ENCODE results near the gene CREG2.
"Not testable (repeated sequence)": the region's sequence is repeated elsewhere in the genome, so short reads cannot be mapped to it uniquely, and the experiment has no call there.

Gene CREG2

GRCh38 chr2:101369100-101369499, 18.2 kb downstream of the CREG2 start:
- no peak for DNase-seq

GRCh38 chr2:101368376-101368775, 18.9 kb downstream of the CREG2 start:
- DNase-seq: no peak

- DNase-seq: no peak
These were observed 19.8 kb downstream of the CREG2 start for GRCh38 chr2:101367508-101367907.

- no peak for DNase-seq
These were observed 22.4 kb downstream of the CREG2 start for GRCh38 chr2:101364878-101365277.

GRCh38 chr2:101362777-101363176, 24.5 kb downstream of the CREG2 start:
- no peak for DNase-seq

- DNase-seq: no peak
These were observed 25.0 kb downstream of the CREG2 start for GRCh38 chr2:101362316-101362715.

- peak; percentile 8 to 14 for DNase-seq
These were observed 25.8 kb downstream of the CREG2 start for GRCh38 chr2:101361522-101361921.

- no peak for DNase-seq
These were observed 26.2 kb downstream of the CREG2 start for GRCh38 chr2:101361121-101361520.

GRCh38 chr2:101360232-101360631, 27.1 kb downstream of the CREG2 start:
- no peak for DNase-seq

- no peak for DNase-seq
These were observed 27.8 kb downstream of the CREG2 start for GRCh38 chr2:101359410-101359954.

- DNase-seq: no peak
These were observed 29.9 kb downstream of the CREG2 start for GRCh38 chr2:101357376-101357775.

GRCh38 chr2:101356521-101356920, 30.8 kb downstream of the CREG2 start:
- no peak for DNase-seq

- DNase-seq: no peak
These were observed 31.2 kb downstream of the CREG2 start for GRCh38 chr2:101356055-101356454.

- no peak for DNase-seq
These were observed 31.8 kb downstream of the CREG2 start for GRCh38 chr2:101355401-101356054.

GRCh38 chr2:101354420-101355311, 32.6 kb downstream of the CREG2 start:
- DNase-seq: no peak

GRCh38 chr2:101352631-101353030, 34.7 kb downstream of the CREG2 start:
- DNase-seq: not testable (repeated sequence)

GRCh38 chr2:101351207-101351606, 36.1 kb downstream of the CREG2 start:
- DNase-seq: no peak

GRCh38 chr2:101349893-101350662, 37.2 kb downstream of the CREG2 start:
- no peak for DNase-seq

GRCh38 chr2:101348883-101349282, 38.4 kb downstream of the CREG2 start:
- DNase-seq: no peak

GRCh38 chr2:101346909-101347308, 40.4 kb downstream of the CREG2 start:
- DNase-seq: no peak

GRCh38 chr2:101344137-101344536, 43.2 kb downstream of the CREG2 start:
- DNase-seq: no peak

- DNase-seq: no peak
These were observed 44.7 kb downstream of the CREG2 start for GRCh38 chr2:101342625-101343008.

Data from activated CD4-positive, alpha-beta T cell treated with anti-CD3 and anti-CD28 coated beads, Interleukin-2, amount 50 U/mL, for 48 hours (primary cell).